Kidney (tissue), 14 donors: Measurements from ENCODE around the gene SNAP25. TPM values are rescaled to one million over a fixed set of nuclear protein-coding genes. Genes with fewer than 3 reads are reported as not detected.

ENCODE experiments used
- DNase-seq, 5 donors: peaks; one replicate each; pipeline ENCODE4 v3.0.0-alpha.2; 2013 to 2020
- FAIRE-seq: peaks from 2 replicates; lab custom pipeline; 2012; peaks lifted over from hg19 to GRCh38; lab: Jason Lieb, UNC
- H3K27ac ChIP-seq, 2 donors: one replicate each; pipeline ENCODE4 v1.7.0; 2013; ENCODE audit warnings: low read depth in 2 of 2, low read length in 2 of 2, inconsistent platforms in 1 of 2
- H3K27me3 ChIP-seq: one replicate; pipeline ENCODE4 v1.7.1; 2013; ENCODE audit warnings: low read length, inconsistent platforms; ENCODE audit not compliant: control insufficient read depth, insufficient read depth
- H3K36me3 ChIP-seq, 3 donors: one replicate each; pipeline versions ENCODE4 v1.7.0 to v1.7.1; 2013; ENCODE audit warnings: low read length in 3 of 3, control low read depth in 1 of 3, inconsistent platforms in 1 of 3; ENCODE audit not compliant: insufficient read depth in 3 of 3, control insufficient read depth in 2 of 3
- H3K4me1 ChIP-seq, 3 donors: one replicate each; pipeline versions ENCODE4 v1.7.0 to v1.7.1; 2013; ENCODE audit warnings: low read length in 3 of 3, inconsistent platforms in 1 of 3, low read depth in 1 of 3; ENCODE audit not compliant: control insufficient read depth in 2 of 3, insufficient read depth in 2 of 3
- H3K4me3 ChIP-seq, 3 donors: one replicate each; pipeline versions ENCODE4 v1.7.0 to v1.8.1; 2013; ENCODE audit warnings: low read length in 3 of 3, control low read depth in 1 of 3, inconsistent platforms in 1 of 3
- H3K9ac ChIP-seq, 3 donors: one replicate each; pipeline versions ENCODE4 v1.7.0 to v1.7.1; 2013; ENCODE audit warnings: low read length in 3 of 3, control low read depth in 1 of 3, inconsistent platforms in 1 of 3
- H3K9me3 ChIP-seq, 3 donors: one replicate each; pipeline versions ENCODE4 v1.7.0 to v1.7.1; 2013; ENCODE audit warnings: low read length in 3 of 3, control low read depth in 1 of 3, inconsistent platforms in 1 of 3; ENCODE audit not compliant: control insufficient read depth in 2 of 3, insufficient read depth in 1 of 3
- CTCF ChIP-seq: IDR thresholded peaks from 3 replicates; pipeline ENCODE4 v1.5.1; 2012; ENCODE audit warnings: mild to moderate bottlenecking, moderate library complexity, borderline replicate concordance; ENCODE audit not compliant: insufficient read depth; ENCODE audit errors: extremely low read depth
- intact Hi-C: fragments of 100-400 bp; cut with DNase I; formaldehyde crosslinking; loops from one replicate; pipeline ENCODE4 v1.11.1; 2022
- polyA plus RNA-seq: library from polyadenylated mRNA; stranded (reverse); fragments of 350-450 nt; fragmentation: Illumina TruSeq; extraction: RNeasy Lipid Tissue Mini Kit (QIAGEN cat#74804); gene quantifications from one replicate; pipeline ENCODE4 v1.2.3, GENCODE V29; 2014; ENCODE audit warnings: low read depth, low replicate concordance; ENCODE audit not compliant: insufficient read depth
- total RNA-seq: library from RNA; stranded (reverse); fragmentation: NEBNext Ultra II Directional; extraction: Animal tissue kit (Norgen Biotek cat#: 25700); gene quantifications from one replicate; pipeline ENCODE4 v1.2.1, GENCODE V29; 2021
- donor health status: control.
- donor health status: control.
- donor health status: control.
- donor health status: control.
- donor health status: control.
- donor health status: DM: yes; HTN: yes; CAD: no.
- donor health status: Normal renal cell carcinoma (clear cell type).

The SNAP25 gene
- total and polyA plus RNA-seq, 2 donors from 2014 or later = 1.4 to 6.2 TPM

GRCh38 chr20:10261702-10262101 is 43.1 kb downstream of the SNAP25 start:
- FAIRE-seq (no peak), DNase-seq (no peak)
- Histone ChIP-seq H3K4me1 (no peaks in the 10 kb centered on the region), H3K9me3 (no peaks in the 10 kb centered on the region), H3K4me3 (no peak overlapping the region), H3K36me3 (no peaks in the 10 kb centered on the region), H3K27ac (no peak overlapping the region), H3K9ac (no peak overlapping the region), H3K27me3 (no peaks in the 10 kb centered on the region)
- intact Hi-C loops = no loop called here
- no peak for TF ChIP-seq CTCF

GRCh38 chr20:10263385-10264165 is 44.9 kb downstream of the SNAP25 start:
- intact Hi-C loops = no loop called here
- no peak for DNase-seq
- Histone ChIP-seq H3K4me1 (no peaks in the 10 kb centered on the region), H3K4me3 (no peak overlapping the region), H3K9ac (no peak overlapping the region), H3K9me3 (no peaks in the 10 kb centered on the region), H3K36me3 (no peaks in the 10 kb centered on the region), H3K27ac (no peak overlapping the region), H3K27me3 (no peaks in the 10 kb centered on the region)
- FAIRE-seq = no peak
- no peak for TF ChIP-seq CTCF

- DNase-seq (no peak), FAIRE-seq (no peak)
- Histone ChIP-seq H3K4me3 (no peak overlapping the region), H3K27me3 (no peaks in the 10 kb centered on the region), H3K9me3 (no peaks in the 10 kb centered on the region), H3K9ac (no peak overlapping the region), H3K4me1 (no peaks in the 10 kb centered on the region), H3K27ac (no peak overlapping the region), H3K36me3 (no peaks in the 10 kb centered on the region)
- TF ChIP-seq CTCF = no peak
- intact Hi-C loops = no loop called here
Measured at GRCh38 chr20:10264166-10264558, 45.5 kb downstream of the SNAP25 start.
